OCI-LY3 (cell line): ENCODE results near the gene FTCD.

Experiments
- CTCF ChIP-seq: fragments of 200-600, 300-600 bp; sonication (generic); IDR thresholded peaks from 2 replicates; pipeline ENCODE4 v1.5.1; 2014; ENCODE audit warnings: antibody characterized with exemption, low read length, low read depth
- EZH2phosphoT487 ChIP-seq: fragments of 200-600 bp; shearing (Covaris generic); IDR thresholded peaks from 2 replicates; pipeline ENCODE4 v1.6.1; 2018; ENCODE audit warnings: antibody characterized with exemption, mixed run types, low read depth

- no peak for TF ChIP-seq CTCF
- TF ChIP-seq EZH2phosphoT487, result no peak
These were observed 47.8 kb upstream of the FTCD start for GRCh38 chr21:46203203-46203600.
